ENCODE data around the gene NDUFAF8.

The NDUFAF8 gene

DNA sequence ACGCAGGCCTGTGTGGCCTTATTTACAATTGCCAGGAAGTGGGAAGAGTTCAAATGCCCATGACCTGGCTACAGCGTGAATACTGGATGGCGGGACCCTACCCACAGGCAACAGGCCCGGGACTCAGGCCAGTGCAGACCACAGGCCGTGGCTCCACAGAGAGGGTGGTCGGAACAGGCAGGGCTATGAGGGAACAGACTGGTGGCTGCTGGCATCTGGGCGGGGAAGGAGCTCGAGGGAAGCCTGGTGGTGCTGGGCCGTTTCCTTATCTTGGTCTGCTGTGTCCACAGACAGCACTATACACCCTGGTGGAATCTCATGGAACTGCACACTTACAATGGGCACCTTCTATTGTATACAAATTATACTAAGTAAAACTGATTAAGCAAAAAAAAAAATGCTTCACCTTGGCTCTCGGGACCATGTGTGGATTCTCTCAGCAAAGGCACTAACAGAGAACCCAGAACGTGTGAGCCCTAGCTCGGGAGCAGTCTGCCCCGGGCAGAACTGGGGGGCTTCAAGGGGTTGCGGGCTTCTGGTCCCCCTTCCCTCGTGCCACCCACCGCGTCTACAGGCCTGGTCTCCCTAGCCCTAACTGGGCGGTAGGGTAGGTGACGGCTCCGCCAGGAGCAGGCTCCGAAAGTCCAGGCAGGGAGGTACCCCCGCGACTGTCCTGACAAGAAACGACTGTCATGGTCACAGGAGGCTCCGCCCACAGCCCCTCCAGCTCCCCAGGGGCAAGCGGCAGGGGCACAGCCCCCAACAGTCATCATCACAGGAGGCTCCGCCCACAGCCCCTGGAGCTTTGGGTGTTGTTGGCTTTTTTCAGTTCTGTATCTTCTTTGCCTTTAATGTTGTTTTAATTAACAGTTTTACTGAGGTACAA is 38.2 kb upstream of the NDUFAF8 start:
- in situ Hi-C loops (cut with MboI; ENCODE audit: low pct_unique_long_range_greater_than_20kb, low sequenced_read_pairs, unreplicated experiment): no loop called here
- TF ChIP-seq, protein P1, sequence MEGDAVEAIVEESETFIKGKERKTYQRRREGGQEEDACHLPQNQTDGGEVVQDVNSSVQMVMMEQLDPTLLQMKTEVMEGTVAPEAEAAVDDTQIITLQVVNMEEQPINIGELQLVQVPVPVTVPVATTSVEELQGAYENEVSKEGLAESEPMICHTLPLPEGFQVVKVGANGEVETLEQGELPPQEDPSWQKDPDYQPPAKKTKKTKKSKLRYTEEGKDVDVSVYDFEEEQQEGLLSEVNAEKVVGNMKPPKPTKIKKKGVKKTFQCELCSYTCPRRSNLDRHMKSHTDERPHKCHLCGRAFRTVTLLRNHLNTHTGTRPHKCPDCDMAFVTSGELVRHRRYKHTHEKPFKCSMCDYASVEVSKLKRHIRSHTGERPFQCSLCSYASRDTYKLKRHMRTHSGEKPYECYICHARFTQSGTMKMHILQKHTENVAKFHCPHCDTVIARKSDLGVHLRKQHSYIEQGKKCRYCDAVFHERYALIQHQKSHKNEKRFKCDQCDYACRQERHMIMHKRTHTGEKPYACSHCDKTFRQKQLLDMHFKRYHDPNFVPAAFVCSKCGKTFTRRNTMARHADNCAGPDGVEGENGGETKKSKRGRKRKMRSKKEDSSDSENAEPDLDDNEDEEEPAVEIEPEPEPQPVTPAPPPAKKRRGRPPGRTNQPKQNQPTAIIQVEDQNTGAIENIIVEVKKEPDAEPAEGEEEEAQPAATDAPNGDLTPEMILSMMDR (IDR thresholded peaks at IDR 0.05; ENCODE audit: extremely low read depth, insufficient read depth, missing control alignments): peak; percentile 37
- peak; percentile 77 for DNase-seq (ENCODE audit: low spot score)

DNA sequence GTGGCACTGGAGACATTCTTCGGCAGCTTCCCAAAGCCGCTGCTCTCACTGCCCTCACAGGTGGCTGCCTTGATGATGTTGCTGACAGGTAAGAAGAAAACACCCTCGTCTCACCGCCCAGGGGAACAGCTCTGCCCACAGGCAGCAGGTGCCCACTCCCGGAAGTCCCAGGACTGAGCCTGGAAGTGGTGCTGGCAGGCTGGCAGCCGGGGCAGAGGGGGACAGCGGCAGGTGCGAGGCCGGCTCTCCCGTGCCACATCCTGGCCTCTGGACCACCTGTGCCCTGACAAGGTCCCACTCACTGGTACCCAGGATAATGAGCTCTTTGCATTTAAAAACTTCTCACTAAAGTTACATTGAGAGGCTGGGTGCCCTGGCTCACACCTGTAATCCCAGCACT is 36.8 kb upstream of the NDUFAF8 start:
- in situ Hi-C loops (cut with MboI; ENCODE audit: low pct_unique_long_range_greater_than_20kb, low sequenced_read_pairs, unreplicated experiment): no loop called here
- TF ChIP-seq, protein P1 (IDR thresholded peaks at IDR 0.05; ENCODE audit: extremely low read depth, insufficient read depth, missing control alignments): no peak
- no peak for DNase-seq (ENCODE audit: low spot score)

DNA sequence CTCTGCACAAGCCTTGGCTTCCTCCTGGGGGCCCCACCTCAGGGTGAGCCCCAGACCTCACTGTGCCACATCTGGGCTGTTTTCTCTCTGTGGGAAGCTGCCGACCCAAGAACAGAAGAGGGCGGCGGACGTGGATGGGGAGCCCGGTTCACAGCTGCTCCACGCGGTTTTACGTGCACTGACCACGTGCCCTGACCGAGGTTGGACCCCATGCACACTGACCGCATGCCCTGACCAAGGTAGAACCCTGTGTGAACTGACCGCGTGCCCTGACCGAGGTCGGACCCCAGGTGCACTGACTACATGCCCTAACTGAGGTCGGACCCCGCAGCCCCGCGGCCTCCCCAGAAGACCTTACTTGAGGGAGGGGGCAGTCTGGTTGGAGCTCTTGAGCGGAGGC is 36.0 kb upstream of the NDUFAF8 start:
- DNase-seq (ENCODE audit: low spot score): no peak
- in situ Hi-C loops (cut with MboI; ENCODE audit: low pct_unique_long_range_greater_than_20kb, low sequenced_read_pairs, unreplicated experiment): no loop called here
- TF ChIP-seq, protein P1 (IDR thresholded peaks at IDR 0.05; ENCODE audit: extremely low read depth, insufficient read depth, missing control alignments): no peak

DNA sequence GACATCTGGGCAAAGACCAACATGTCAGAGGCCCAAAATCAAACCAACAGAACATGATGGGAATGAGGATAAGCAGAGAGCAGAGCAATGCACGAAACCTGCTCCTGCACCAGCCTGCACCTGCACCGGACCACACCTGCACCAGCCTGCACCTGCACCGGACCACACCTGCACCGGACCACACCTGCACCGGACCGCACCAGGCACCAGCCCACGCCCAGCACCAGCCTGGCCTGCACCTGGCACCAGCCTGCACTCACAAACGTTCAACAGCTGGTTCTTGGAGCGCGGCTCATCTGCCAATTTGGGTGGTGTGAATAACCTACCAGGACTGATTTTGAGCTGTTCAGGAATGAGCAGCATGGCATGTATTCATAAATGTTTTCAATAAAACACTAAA is 34.5 kb upstream of the NDUFAF8 start:
- TF ChIP-seq, protein P1 (IDR thresholded peaks at IDR 0.05; ENCODE audit: extremely low read depth, insufficient read depth, missing control alignments): no peak
- no peak for DNase-seq (ENCODE audit: low spot score)
- in situ Hi-C loops (cut with MboI; ENCODE audit: low pct_unique_long_range_greater_than_20kb, low sequenced_read_pairs, unreplicated experiment): no loop called here

DNA sequence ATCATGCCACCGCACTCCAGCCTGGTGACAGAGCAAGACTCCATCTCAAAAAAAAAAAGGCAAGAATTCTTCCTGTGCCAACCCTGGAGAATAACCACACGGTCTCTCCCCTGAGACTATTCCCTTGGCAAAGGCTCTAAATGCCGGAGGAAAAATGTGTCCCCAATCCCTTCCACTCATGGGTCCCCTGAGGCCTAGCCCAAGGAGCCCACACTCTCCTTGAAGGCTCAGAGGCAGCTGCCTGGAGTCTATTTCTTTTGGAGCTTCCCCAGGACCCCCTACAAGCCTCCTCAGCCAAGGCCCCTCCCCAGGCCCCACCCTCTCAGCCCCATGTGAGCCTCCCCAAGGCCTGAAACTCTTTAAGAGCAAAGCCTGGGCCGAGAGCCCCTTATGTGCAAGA is 33.0 kb upstream of the NDUFAF8 start:
- no peak for DNase-seq (ENCODE audit: low spot score)
- in situ Hi-C loops (cut with MboI; ENCODE audit: low pct_unique_long_range_greater_than_20kb, low sequenced_read_pairs, unreplicated experiment): no loop called here
- TF ChIP-seq, protein P1 (IDR thresholded peaks at IDR 0.05; ENCODE audit: extremely low read depth, insufficient read depth, missing control alignments): no peak

DNA sequence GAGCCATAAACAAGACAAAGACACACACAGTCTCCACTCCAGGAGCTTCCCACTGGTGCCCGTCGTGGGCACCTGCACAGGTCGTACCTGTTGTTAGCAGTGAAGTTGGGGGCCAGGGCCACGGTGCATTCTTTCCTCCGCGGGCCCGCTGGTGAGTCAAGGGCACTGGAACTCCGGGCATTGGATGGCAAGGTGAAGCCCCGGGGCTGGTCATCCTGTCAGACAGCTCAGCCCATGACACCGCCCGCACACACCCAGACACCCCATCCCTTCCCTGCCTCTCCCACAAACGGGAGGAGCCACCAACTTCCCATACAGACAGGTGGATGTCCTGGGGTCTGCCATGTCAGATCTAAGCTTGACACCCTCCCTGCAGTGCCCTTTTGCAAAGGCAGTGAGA is 32.5 kb upstream of the NDUFAF8 start:
- in situ Hi-C loops (cut with MboI; ENCODE audit: low pct_unique_long_range_greater_than_20kb, low sequenced_read_pairs, unreplicated experiment): no loop called here
- no peak for DNase-seq (ENCODE audit: low spot score)
- TF ChIP-seq, protein P1 (IDR thresholded peaks at IDR 0.05; ENCODE audit: extremely low read depth, insufficient read depth, missing control alignments): no peak

Measured in GM13977 (cell line).